HG03469 (cell line): ENCODE data around the gene HNF4A.
"Not testable (repeated sequence)": the region's sequence is repeated elsewhere in the genome, so short reads cannot be mapped to it uniquely, and the experiment has no call there.

ENCODE experiments used
- ATAC-seq: cut with Tn5 transposase; IDR thresholded peaks from one replicate; pipeline ENCODE4 v1.9.1; 2021; ENCODE audit warnings: mild to moderate bottlenecking, moderate library complexity, moderate number of reproducible peaks; ENCODE audit not compliant: unreplicated experiment

Gene HNF4A

GRCh38 chr20:44345147-44345546 is 10.4 kb upstream of the HNF4A start:
- no peak for ATAC-seq

GRCh38 chr20:44345941-44346340 is 9.6 kb upstream of the HNF4A start:
- not testable (repeated sequence) for ATAC-seq

- no peak for ATAC-seq
Observed at GRCh38 chr20:44348168-44348659, 7.3 kb upstream of the HNF4A start.

GRCh38 chr20:44349349-44349748 is 6.2 kb upstream of the HNF4A start:
- no peak for ATAC-seq

DNA sequence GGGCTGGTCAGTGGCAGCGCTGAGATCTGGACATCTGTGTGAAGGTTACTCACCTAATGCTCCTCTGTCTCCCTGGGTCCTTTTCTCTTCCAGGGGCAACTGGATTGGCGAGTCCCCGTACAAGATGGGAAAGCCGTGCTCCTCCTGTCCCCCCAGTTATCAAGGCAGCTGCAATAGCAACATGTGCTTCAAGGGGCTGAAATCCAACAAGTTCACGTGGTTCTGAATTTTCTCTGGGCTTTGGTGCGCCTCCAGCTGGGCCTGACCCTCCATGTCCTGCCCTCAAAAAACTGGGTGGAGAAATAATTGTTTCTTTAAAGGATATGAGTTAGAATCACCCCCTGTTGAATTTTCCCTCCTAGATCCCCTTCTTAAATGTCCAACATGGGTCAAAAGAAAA is 4.9 kb upstream of the HNF4A start:
- ATAC-seq: no peak

DNA sequence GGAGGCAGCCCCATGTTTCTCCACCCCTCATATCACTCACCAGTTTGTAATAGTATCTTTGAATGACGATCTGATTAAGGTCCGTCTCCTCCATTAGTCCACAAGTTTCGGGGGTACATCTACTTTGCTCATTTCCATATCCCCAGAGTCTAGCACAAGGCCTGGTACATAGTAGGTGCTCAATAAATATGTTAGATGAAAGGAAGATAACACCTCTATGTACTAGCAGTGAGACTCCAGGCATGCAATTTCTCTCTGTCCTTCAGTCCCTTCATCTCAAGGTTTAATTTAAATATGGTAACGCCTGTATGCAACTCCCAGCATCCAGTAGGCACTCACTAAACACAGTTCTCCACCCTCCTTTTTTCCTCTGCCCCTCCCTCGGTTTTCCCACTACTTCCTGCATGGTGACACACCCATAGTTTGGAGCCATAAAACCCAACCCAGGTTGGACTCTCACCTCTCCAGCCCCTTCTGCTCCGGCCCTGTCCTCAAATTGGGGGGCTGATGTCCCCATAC is 461 bp upstream of the HNF4A start:
- no peak for ATAC-seq

GRCh38 chr20:44356353-44356723 is 839 bp downstream of the HNF4A start:
- no peak for ATAC-seq

- no peak for ATAC-seq
Observed at GRCh38 chr20:44357020-44357419, 1.5 kb downstream of the HNF4A start.

DNA sequence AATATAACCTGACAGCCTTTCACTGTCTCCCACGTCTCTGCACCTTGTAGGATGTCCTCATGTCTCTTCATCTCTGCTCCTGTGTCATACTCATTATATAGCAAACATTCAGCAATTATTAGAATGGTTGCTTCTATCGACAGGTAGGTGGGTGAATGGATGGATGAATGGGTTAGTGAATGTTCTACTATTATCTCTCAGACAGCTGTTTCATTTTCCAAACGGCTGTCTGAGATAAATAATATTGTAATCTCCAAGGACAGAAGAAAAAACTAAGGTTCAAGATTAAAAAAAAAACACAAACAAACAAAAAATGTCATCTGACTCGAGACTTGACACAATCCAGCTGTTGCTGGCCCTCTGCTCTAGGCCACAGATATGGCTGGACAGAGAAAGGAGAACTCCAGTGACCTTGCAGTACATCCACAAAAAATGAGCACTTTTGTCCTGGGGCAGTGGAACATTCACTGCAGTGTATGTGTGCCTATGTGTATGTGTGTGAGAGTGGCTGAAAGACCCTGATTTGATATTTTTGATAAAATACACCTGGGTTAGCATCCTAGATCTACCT is 2.1 kb downstream of the HNF4A start:
- no peak for ATAC-seq

DNA sequence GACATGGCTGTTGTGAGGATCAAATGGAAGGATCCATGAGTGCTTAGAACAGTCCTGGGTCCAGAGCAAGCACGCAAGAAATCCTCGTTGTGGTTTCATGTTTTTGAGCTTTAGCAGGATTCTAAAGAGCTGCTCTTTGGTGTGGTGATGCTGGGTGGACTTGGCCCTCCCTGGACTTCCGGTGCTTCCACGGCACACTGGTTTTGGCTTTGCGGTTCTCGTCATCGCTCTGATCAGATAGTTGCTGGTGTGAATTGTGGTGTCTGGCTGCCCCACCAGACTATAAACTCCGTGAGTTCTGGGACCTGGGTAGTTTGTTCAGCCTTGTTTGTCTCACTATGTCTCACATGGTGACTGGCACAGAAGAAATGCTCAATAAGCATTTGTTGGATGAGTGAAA is 3.3 kb downstream of the HNF4A start:
- ATAC-seq: no peak

DNA sequence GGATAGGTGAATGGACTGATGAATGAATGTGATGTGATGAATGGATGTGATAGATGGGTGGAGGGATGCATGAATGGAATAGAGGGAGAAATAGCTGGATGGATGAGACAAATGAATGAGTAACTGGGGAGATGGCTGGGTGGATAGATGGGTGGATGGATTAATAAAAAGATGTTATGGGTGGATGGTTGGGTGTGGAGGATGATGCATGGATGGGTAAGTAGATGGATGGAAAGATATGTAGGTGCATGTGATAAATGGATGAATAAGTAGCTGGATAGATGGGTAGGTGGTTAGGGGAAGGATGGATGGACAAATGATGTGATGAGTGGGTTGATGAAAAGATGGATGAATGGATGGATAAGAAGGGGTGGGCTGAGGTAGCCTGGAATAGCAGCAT is 4.7 kb downstream of the HNF4A start:
- ATAC-seq: no peak

DNA sequence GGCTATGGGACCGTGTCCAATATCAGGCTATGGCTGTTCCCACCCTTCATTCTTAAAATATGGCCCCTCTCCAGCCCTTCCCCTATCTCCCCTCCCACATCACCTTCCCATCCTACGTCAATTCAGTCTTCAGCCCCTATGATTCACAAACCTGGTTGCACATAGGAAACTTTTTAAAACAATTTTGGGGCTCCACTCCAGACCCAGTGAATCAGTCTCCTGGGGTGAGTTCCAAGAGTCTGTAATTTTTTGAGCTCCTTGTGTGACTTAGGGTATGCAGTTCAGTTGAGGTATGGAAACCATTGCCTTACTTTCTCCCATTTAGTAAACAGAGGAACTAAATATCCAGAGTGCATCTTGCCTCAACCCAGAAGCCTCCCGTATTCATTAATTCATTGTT is 5.5 kb downstream of the HNF4A start:
- ATAC-seq: no peak

GRCh38 chr20:44362466-44362940 is 7.0 kb downstream of the HNF4A start:
- no peak for ATAC-seq

DNA sequence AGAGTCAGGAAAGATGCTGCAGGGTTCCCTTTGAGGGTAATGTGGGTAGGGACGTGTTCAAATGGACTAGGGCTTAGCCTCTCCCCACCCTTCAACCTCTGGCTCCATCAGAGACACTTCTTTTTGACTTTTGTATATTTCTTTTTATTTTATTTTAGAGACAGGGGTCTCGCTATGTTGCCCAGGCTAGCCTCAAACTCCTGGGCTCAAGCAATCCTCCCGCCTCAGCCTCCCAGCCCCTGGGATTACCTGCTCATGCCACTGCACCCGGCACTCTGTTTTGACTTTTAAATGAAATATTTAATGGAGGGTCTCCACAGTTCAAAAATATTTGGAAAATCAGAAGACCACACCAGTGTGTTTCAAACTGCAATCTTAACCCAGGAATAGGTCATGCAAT is 8.6 kb downstream of the HNF4A start:
- no peak for ATAC-seq

- ATAC-seq: no peak
Observed at GRCh38 chr20:44364780-44365179, 9.3 kb downstream of the HNF4A start.

GRCh38 chr20:44367746-44368145 is 12.2 kb downstream of the HNF4A start:
- no peak for ATAC-seq

- no peak for ATAC-seq
Observed at GRCh38 chr20:44370639-44371218, 15.2 kb downstream of the HNF4A start.

GRCh38 chr20:44382641-44383040 is 27.1 kb downstream of the HNF4A start:
- ATAC-seq: no peak

DNA sequence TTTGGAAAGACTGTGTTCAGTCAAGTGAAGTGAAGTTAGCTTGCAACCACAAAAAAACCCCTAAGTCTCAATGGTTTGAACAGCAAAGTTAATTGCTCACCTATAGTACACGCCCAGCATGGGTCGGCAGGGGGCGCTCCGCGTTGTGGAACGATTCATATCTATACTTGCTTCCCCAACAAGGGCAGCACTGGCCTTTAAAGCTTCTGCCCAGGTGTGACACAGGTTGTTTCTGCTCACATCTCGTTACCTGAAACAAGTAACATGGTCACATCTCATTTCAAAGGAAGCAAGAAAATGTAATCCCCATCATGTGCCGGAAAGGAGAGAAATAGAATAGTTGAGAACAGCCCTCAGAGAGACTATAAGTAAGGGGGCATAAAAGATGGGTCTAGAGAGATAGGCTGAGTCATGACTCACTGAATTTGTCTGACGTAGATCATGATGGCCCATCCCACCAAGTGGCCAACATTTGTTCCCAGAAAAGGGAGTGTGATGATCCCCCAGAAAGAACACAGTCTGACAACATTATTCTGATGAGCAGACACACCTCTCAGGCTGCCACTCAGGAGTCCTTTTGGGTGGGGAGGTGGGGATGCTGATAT is 29.0 kb downstream of the HNF4A start:
- no peak for ATAC-seq

- no peak for ATAC-seq
Observed at GRCh38 chr20:44388466-44389023, 33.0 kb downstream of the HNF4A start.

- no peak for ATAC-seq
Observed at GRCh38 chr20:44389871-44390270, 34.4 kb downstream of the HNF4A start.

DNA sequence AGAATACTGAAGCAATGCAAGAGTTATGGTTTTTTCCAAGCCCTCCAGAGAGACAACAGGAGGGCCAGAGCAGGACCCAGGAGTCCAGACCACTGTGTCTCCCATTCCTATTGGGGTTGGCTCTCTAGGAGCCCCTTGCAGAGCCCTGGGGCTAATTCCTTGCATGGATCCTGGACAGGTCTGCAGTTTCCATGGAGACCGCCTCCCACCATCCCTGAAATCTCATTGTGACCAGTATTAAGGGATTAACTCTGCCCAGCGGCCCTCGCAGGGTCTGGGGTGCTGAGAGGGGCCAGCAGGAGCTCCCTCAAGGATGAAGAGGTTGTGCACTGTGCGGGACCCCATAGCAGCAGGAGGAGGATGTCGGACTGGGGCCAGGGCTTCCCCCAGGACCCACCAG is 34.8 kb downstream of the HNF4A start:
- no peak for ATAC-seq
